ENCODE measurements around the gene ADGRV1.

DNA sequence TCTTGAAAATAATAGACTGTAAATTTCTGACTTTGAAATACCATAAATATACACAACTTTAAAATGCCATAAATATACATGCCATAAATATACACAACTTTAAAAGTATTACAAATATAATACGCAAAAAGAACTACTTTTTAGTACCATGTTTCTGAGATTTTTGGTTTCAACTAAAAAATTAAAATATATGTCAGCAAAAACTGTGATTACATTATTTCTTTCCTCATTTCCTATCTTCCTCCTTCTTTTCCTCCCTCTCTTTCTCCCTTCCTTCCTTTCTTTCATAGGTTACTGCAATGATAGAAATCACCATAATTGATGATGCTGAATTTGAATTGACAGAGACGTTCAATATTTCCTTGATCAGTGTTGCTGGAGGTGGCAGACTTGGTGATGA, 200.5 kb downstream of the ADGRV1 start:
- no peak for TF ChIP-seq CTCF (IDR thresholded peaks at IDR 0.05)
- TF ChIP-seq POLR2AphosphoS5 (IDR thresholded peaks at IDR 0.05) = no peak
